WTC11 (cell line): Measurements from ENCODE around the gene ESYT2.

Experiments used
- CREB1 ChIP-seq: sonication (generic); formaldehyde crosslinking; IDR thresholded peaks from 2 replicates; pipeline ENCODE4 v1.8.0; 2023; ENCODE audit warnings: mild to moderate bottlenecking, missing genetic modification reagents
- GABPB1 ChIP-seq: sonication (generic); formaldehyde crosslinking; IDR thresholded peaks from 2 replicates; pipeline ENCODE4 v1.8.1; 2023; ENCODE audit warnings: mild to moderate bottlenecking, missing genetic modification reagents
- KAT7 ChIP-seq: sonication (generic); formaldehyde crosslinking; IDR thresholded peaks from 2 replicates; pipeline ENCODE4 v1.8.1; 2023; ENCODE audit warnings: missing genetic modification reagents, mild to moderate bottlenecking, borderline replicate concordance
- NFYB ChIP-seq: sonication (generic); formaldehyde crosslinking; conservative IDR thresholded peaks from 2 replicates; pipeline ENCODE4 v1.8.0; 2022; ENCODE audit warnings: low read depth, missing genetic modification reagents
- SP1 ChIP-seq: sonication (generic); formaldehyde crosslinking; conservative IDR thresholded peaks from 2 replicates; pipeline ENCODE4 v1.8.1; 2022; ENCODE audit warnings: missing genetic modification reagents
- TF ChIP-seq, protein P1 (sequence below): sonication (generic); formaldehyde crosslinking; IDR thresholded peaks from 2 replicates; pipeline ENCODE4 v1.8.1; 2022; ENCODE audit warnings: low read depth, missing genetic modification reagents, borderline replicate concordance
- TF ChIP-seq, protein P2 (sequence below): fragments of 200-600 bp; IDR thresholded peaks from 2 replicates; pipeline ENCODE4 v1.8.0; 2022; ENCODE audit warnings: antibody characterized with exemption
- TF ChIP-seq, protein P3 (sequence below): sonication (generic); formaldehyde crosslinking; IDR thresholded peaks from 2 replicates; pipeline ENCODE4 v1.8.1; 2022; ENCODE audit warnings: mild to moderate bottlenecking, missing genetic modification reagents, moderate library complexity, borderline replicate concordance
- TF ChIP-seq, protein P4 (sequence below): sonication (generic); formaldehyde crosslinking; IDR thresholded peaks from 2 replicates; pipeline ENCODE4 v1.8.1; 2023; ENCODE audit warnings: mild to moderate bottlenecking, missing genetic modification reagents, moderate library complexity

DNA sequence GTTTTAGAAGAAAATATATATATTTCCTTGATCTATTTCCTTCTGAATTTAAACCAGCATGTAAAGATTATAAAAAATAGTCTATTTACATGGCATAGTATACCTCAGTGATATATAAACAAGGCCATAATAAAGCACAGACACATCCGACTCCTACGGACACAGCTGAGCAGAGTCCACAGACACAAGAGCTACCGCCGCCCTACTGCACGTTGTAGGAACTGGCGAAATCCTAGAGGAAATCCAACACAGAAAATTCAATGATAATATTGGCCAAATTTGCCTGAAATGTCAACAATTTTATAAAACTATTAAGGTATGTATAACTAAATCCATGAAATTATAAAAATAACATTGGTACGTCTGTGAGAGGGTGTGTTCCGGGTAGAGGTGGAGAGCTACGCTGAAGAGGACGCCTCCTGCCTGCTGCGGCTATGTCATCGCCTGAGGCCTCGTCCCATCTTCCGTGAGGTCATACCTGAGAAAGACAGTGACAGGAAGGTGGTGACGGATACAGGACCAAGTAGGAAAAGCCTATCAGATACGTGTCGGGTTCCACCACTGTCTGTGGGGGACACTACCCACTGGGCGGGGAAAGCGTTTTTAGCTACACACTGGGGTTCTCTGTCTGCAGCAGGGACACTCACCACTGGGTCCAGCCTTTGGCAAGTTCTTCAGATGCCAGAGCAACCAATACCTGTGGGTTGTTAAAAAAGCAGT is 95.4 kb downstream of the ESYT2 start:
- TF ChIP-seq, protein P1, sequence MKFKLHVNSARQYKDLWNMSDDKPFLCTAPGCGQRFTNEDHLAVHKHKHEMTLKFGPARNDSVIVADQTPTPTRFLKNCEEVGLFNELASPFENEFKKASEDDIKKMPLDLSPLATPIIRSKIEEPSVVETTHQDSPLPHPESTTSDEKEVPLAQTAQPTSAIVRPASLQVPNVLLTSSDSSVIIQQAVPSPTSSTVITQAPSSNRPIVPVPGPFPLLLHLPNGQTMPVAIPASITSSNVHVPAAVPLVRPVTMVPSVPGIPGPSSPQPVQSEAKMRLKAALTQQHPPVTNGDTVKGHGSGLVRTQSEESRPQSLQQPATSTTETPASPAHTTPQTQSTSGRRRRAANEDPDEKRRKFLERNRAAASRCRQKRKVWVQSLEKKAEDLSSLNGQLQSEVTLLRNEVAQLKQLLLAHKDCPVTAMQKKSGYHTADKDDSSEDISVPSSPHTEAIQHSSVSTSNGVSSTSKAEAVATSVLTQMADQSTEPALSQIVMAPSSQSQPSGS (CRISPR knock-in tag), result no peak
- TF ChIP-seq SP1 (CRISPR knock-in tag) (no peak), KAT7 (CRISPR knock-in tag) (no peak), CREB1 (CRISPR knock-in tag) (no peak), NFYB (CRISPR knock-in tag) (no peak), GABPB1 (CRISPR knock-in tag) (no peak)
- TF ChIP-seq, protein P2, sequence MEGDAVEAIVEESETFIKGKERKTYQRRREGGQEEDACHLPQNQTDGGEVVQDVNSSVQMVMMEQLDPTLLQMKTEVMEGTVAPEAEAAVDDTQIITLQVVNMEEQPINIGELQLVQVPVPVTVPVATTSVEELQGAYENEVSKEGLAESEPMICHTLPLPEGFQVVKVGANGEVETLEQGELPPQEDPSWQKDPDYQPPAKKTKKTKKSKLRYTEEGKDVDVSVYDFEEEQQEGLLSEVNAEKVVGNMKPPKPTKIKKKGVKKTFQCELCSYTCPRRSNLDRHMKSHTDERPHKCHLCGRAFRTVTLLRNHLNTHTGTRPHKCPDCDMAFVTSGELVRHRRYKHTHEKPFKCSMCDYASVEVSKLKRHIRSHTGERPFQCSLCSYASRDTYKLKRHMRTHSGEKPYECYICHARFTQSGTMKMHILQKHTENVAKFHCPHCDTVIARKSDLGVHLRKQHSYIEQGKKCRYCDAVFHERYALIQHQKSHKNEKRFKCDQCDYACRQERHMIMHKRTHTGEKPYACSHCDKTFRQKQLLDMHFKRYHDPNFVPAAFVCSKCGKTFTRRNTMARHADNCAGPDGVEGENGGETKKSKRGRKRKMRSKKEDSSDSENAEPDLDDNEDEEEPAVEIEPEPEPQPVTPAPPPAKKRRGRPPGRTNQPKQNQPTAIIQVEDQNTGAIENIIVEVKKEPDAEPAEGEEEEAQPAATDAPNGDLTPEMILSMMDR, result no peak; the same call in 1 of the 2 replicates
- TF ChIP-seq, protein P3, sequence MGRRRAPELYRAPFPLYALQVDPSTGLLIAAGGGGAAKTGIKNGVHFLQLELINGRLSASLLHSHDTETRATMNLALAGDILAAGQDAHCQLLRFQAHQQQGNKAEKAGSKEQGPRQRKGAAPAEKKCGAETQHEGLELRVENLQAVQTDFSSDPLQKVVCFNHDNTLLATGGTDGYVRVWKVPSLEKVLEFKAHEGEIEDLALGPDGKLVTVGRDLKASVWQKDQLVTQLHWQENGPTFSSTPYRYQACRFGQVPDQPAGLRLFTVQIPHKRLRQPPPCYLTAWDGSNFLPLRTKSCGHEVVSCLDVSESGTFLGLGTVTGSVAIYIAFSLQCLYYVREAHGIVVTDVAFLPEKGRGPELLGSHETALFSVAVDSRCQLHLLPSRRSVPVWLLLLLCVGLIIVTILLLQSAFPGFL (CRISPR knock-in tag), result no peak
- TF ChIP-seq, protein P4, sequence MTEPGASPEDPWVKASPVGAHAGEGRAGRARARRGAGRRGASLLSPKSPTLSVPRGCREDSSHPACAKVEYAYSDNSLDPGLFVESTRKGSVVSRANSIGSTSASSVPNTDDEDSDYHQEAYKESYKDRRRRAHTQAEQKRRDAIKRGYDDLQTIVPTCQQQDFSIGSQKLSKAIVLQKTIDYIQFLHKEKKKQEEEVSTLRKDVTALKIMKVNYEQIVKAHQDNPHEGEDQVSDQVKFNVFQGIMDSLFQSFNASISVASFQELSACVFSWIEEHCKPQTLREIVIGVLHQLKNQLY (CRISPR knock-in tag), result no peak
